NB4 (cell line): ENCODE measurements around the gene JHY.
"Not testable (repeated sequence)": the region's sequence is repeated elsewhere in the genome, so short reads cannot be mapped to it uniquely, and the experiment has no call there.

Experiments
- DNase-seq: peaks from one replicate; pipeline ENCODE4 v3.0.0; 2010; ENCODE audit warnings: low read depth
- H3K4me3 ChIP-seq: one replicate; pipeline ENCODE4 v1.5.1; 2011; ENCODE audit warnings: mild to moderate bottlenecking, low read depth, low read length, moderate library complexity
- CTCF ChIP-seq: IDR thresholded peaks from one replicate; pipeline ENCODE4 v1.5.1; 2012; ENCODE audit warnings: low read depth, low read length
- MAX ChIP-seq: IDR thresholded peaks from 2 replicates; pipeline ENCODE4 v1.6.1; 2011; ENCODE audit warnings: low read depth, low read length
- MYC ChIP-seq: IDR thresholded peaks from 2 replicates; pipeline ENCODE4 v1.6.1; 2011; ENCODE audit warnings: low read depth, low read length
- POLR2A ChIP-seq: IDR thresholded peaks from 2 replicates; pipeline ENCODE4 v1.6.1; 2011; ENCODE audit warnings: mild to moderate bottlenecking; ENCODE audit not compliant: insufficient read length; ENCODE audit errors: extremely low read depth

JHY gene

GRCh38 chr11:122852796-122853160, 29.8 kb upstream of the JHY start:
- TF ChIP-seq MAX, result no peak
- no peak for DNase-seq
- H3K4me3 ChIP-seq, result no peak overlapping the region

- TF ChIP-seq POLR2A (no peak), MAX (no peak), CTCF (no peak), MYC (no peak)
- no peak for DNase-seq
- no peak overlapping the region for H3K4me3 ChIP-seq
These were observed 29.3 kb upstream of the JHY start for GRCh38 chr11:122853261-122853660.

- TF ChIP-seq MAX, result no peak
- TF ChIP-seq CTCF, result peak; percentile 57
- no peak for TF ChIP-seq POLR2A
- 0 out of 2 replicates have a peak, but pooled peaks have one; percentile 27 for TF ChIP-seq MYC
- peak; percentile 79 for DNase-seq
- no peak overlapping the region for H3K4me3 ChIP-seq
These were observed 28.6 kb upstream of the JHY start for GRCh38 chr11:122853971-122854446.

- H3K4me3 ChIP-seq, result no peak overlapping the region
- DNase-seq, result no peak
- TF ChIP-seq CTCF, result no peak
- no peak for TF ChIP-seq MAX
- TF ChIP-seq MYC, result no peak
- TF ChIP-seq POLR2A, result no peak
These were observed 20.9 kb upstream of the JHY start for GRCh38 chr11:122861631-122862030.

- TF ChIP-seq MYC (no peak), MAX (no peak), CTCF (no peak), POLR2A (no peak)
- DNase-seq, result no peak
- H3K4me3 ChIP-seq, result no peak overlapping the region
These were observed 20.5 kb upstream of the JHY start for GRCh38 chr11:122862091-122862490.

- not testable (repeated sequence) for H3K4me3 ChIP-seq, DNase-seq
These were observed 19.4 kb upstream of the JHY start for GRCh38 chr11:122863154-122863553.

GRCh38 chr11:122863704-122864326, 18.7 kb upstream of the JHY start:
- H3K4me3 ChIP-seq, result no peak overlapping the region
- peak; percentile 62 for DNase-seq
- TF ChIP-seq CTCF (peak; percentile 95), MAX (no peak)
